ENCODE measurements around the gene KRTCAP3.

GRCh38 chr2:27398962-27399361 is 43.2 kb upstream of the KRTCAP3 start:
- no peak for TF ChIP-seq CTCF (IDR thresholded peaks at IDR 0.05; ENCODE audit: low read depth, low read length, poor library complexity, severe bottlenecking)
- no peak for TF ChIP-seq EZH2phosphoT487 (IDR thresholded peaks at IDR 0.05; ENCODE audit: borderline replicate concordance, low read length)
